Gastrocnemius medialis (tissue), 4 donors: ENCODE results near the gene PLCB1. TPM values are rescaled to one million over a fixed set of nuclear protein-coding genes. Genes with fewer than 3 reads are reported as not detected.

Source experiments
- ATAC-seq, 2 donors: fragments of 150-250 bp; one replicate each; pipeline ENCODE4 v1.9.1; 2016
- DNase-seq, 2 donors: peaks; one replicate each; pipeline ENCODE4 v3.0.0-alpha.2; 2019
- H3K27ac ChIP-seq, 4 donors: fragments of 200-600 bp; sonication (generic); 1 replicate in 1 of 4; 2 replicates in 3 of 4; pipeline ENCODE4 v1.5.1; 2016 to 2018; ENCODE audit warnings: mild to moderate bottlenecking in 2 of 4, moderate library complexity in 1 of 4
- H3K27me3 ChIP-seq, 3 donors: fragments of 200-600 bp; sonication (generic) in 2 of 3; 1 replicate in 1 of 3; 2 replicates in 2 of 3; pipeline versions ENCODE4 v1.5.1 to v1.6.0; 2016 to 2019; ENCODE audit warnings: mild to moderate bottlenecking in 1 of 3, moderate library complexity in 1 of 3
- H3K36me3 ChIP-seq, 2 donors: fragments of 200-600 bp; sonication (generic) in 1 of 2; one replicate each; pipeline ENCODE4 v1.5.1; 2017 to 2018
- H3K4me1 ChIP-seq, 2 donors: fragments of 200-600 bp; sonication (generic) in 1 of 2; one replicate each; pipeline ENCODE4 v1.5.1; 2016 to 2017; ENCODE audit warnings: mild to moderate bottlenecking in 2 of 2
- H3K4me3 ChIP-seq, 4 donors: fragments of 200-600 bp; sonication (generic) in 3 of 4; 1 replicate in 1 of 4; 2 replicates in 3 of 4; pipeline ENCODE4 v1.5.1; 2016 to 2019; ENCODE audit warnings: mild to moderate bottlenecking in 2 of 4
- H3K9me3 ChIP-seq, 3 donors: fragments of 200-600 bp; sonication (generic) in 2 of 3; 1 replicate in 1 of 3; 2 replicates in 2 of 3; pipeline ENCODE4 v1.5.1; 2016 to 2019
- POLR2A ChIP-seq, 2 donors: fragments of 450-650 bp; IDR thresholded peaks; one replicate each; pipeline ENCODE4 v1.6.1; 2017; ENCODE audit warnings: antibody characterized with exemption in 2 of 2, mild to moderate bottlenecking in 2 of 2, moderate library complexity in 2 of 2
- in situ Hi-C, 4 donors: fragments of 200-750 bp; cut with MboI; loops; one replicate each; pipeline versions ENCODE4 v1.15.0 to v1.8.0; 2017; ENCODE audit warnings: low sequenced_read_pairs in 4 of 4
- intact Hi-C: fragments of 100-400 bp; cut with DNase I; formaldehyde crosslinking; loops from one replicate; pipeline ENCODE4 v1.15.1; 2023; ENCODE audit warnings: low total_unique reads
- total RNA-seq, 4 donors: library from RNA; depleted of rRNA; stranded (reverse); fragments of >200 nt; gene quantifications; one replicate each; pipeline versions ENCODE4 v1.1.0 to v1.2.3, GENCODE V29; 2016
- TF ChIP-seq, protein P1 (sequence below), 5 experiments: fragments of 450-650 bp in 3 of 5; fragments of 200-600 bp in 2 of 5; sonication (generic) in 2 of 5; IDR thresholded peaks in 4 of 5; conservative IDR thresholded peaks in 1 of 5; 1 replicate in 4 of 5; 2 replicates in 1 of 5; pipeline ENCODE4 v1.5.1; 2016 to 2019; ENCODE audit warnings: antibody characterized with exemption in 5 of 5, mild to moderate bottlenecking in 3 of 5, moderate library complexity in 3 of 5

Gene PLCB1
- total RNA-seq, 4 donors from 2014 or later = 4.1 to 10.0 (median 7.6) TPM

DNA sequence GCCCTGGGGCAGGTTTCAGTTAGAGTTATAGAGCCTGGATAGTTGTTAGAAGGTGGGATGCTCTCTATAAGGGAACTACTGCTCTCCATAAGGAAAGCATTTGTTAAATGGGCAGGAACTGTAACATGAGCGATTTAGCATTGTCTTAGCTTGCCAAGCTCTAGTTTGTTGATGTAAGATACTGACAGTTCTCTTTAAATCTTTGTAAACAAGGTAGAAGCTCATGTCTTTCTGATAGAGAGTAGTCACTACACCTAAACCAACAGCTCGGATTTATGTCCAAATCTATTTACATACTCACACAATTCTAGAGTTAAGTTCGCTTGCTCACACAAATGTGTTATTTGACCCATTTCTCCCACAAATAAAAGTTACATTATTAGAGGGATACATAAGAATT is 87.3 kb downstream of the PLCB1 start:
- in situ Hi-C loops (no loop called here), intact Hi-C loops (no loop called here)
- no peak for DNase-seq
- ATAC-seq = no peak
- H3K36me3 ChIP-seq = no peaks in the 10 kb centered on the region
- TF ChIP-seq POLR2A (IDR thresholded peaks at IDR 0.05) = no peak
- TF ChIP-seq, protein P1, sequence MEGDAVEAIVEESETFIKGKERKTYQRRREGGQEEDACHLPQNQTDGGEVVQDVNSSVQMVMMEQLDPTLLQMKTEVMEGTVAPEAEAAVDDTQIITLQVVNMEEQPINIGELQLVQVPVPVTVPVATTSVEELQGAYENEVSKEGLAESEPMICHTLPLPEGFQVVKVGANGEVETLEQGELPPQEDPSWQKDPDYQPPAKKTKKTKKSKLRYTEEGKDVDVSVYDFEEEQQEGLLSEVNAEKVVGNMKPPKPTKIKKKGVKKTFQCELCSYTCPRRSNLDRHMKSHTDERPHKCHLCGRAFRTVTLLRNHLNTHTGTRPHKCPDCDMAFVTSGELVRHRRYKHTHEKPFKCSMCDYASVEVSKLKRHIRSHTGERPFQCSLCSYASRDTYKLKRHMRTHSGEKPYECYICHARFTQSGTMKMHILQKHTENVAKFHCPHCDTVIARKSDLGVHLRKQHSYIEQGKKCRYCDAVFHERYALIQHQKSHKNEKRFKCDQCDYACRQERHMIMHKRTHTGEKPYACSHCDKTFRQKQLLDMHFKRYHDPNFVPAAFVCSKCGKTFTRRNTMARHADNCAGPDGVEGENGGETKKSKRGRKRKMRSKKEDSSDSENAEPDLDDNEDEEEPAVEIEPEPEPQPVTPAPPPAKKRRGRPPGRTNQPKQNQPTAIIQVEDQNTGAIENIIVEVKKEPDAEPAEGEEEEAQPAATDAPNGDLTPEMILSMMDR (IDR thresholded peaks at IDR 0.05 in 4 of 5, conservative IDR thresholded peaks at IDR 0.05 in 1 of 5) = no peak
- no peaks in the 10 kb centered on the region for H3K27me3 ChIP-seq
- peaks cover 0 to 31% of the 10 kb centered on the region in 2 donors for H3K4me1 ChIP-seq
- H3K4me3 ChIP-seq = no peak overlapping the region
- no peaks in the 10 kb centered on the region for H3K9me3 ChIP-seq
- no peak overlapping the region for H3K27ac ChIP-seq

DNA sequence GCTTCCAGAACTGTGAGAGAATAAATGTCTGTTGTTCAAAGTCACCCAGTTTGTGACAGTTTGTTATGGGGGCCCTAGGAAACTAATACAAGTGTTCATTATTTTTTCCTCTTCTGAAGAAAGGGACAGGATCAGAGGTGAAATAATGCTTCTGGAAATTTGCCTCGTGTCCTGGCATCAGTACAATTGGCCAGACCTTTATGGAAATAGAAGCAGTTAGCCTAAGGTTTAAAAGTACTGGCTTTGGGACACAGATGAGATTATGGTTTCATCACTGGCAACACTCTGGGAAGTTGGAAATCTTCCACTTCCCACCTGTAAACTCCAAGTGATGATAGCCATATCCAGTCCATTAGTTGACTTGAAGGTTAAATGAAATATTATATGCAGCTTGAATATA is 88.7 kb downstream of the PLCB1 start:
- DNase-seq (no peak), ATAC-seq (no peak)
- Histone ChIP-seq H3K4me3 (no peak overlapping the region), H3K9me3 (no peaks in the 10 kb centered on the region), H3K27ac (no peak overlapping the region), H3K4me1 (peaks cover 0 to 29% of the 10 kb centered on the region in 2 donors), H3K36me3 (no peaks in the 10 kb centered on the region), H3K27me3 (no peaks in the 10 kb centered on the region)
- in situ Hi-C loops (no loop called here), intact Hi-C loops (no loop called here)
- TF ChIP-seq, protein P1 (IDR thresholded peaks at IDR 0.05 in 4 of 5, conservative IDR thresholded peaks at IDR 0.05 in 1 of 5) = no peak
- no peak for TF ChIP-seq POLR2A (IDR thresholded peaks at IDR 0.05)

DNA sequence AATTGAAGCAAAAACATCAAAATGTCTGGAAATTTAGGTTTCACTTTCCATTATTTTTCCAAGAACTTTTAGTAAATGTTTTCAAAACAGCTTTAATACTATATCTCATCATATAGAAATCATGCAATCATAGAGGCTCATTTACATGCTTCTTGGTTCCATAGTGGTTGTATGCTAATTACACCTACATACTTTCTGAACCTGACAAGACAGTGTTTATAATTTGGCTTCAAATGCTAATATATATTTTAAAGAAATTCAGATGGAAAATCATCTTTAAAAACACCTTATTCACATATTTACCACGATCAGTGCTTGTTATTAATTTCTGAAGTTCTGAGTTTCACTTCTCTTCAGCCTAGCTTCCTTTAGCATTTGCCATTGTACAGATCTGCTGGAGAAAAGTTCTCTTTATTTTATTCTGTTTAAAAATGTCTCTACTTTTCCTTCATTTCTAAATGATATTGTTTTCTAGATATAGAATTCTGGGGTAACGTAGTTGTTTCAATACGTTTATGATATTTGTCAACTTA is 89.9 kb downstream of the PLCB1 start:
- in situ Hi-C loops (no loop called here), intact Hi-C loops (no loop called here)
- no peak for TF ChIP-seq POLR2A (IDR thresholded peaks at IDR 0.05)
- TF ChIP-seq, protein P1 (IDR thresholded peaks at IDR 0.05 in 4 of 5, conservative IDR thresholded peaks at IDR 0.05 in 1 of 5) = no peak
- ATAC-seq (no peak), DNase-seq (no peak)
- Histone ChIP-seq H3K9me3 (no peaks in the 10 kb centered on the region), H3K27ac (no peak overlapping the region), H3K36me3 (no peaks in the 10 kb centered on the region), H3K27me3 (no peaks in the 10 kb centered on the region), H3K4me3 (no peak overlapping the region), H3K4me1 (peaks cover 0 to 29% of the 10 kb centered on the region in 2 donors)

DNA sequence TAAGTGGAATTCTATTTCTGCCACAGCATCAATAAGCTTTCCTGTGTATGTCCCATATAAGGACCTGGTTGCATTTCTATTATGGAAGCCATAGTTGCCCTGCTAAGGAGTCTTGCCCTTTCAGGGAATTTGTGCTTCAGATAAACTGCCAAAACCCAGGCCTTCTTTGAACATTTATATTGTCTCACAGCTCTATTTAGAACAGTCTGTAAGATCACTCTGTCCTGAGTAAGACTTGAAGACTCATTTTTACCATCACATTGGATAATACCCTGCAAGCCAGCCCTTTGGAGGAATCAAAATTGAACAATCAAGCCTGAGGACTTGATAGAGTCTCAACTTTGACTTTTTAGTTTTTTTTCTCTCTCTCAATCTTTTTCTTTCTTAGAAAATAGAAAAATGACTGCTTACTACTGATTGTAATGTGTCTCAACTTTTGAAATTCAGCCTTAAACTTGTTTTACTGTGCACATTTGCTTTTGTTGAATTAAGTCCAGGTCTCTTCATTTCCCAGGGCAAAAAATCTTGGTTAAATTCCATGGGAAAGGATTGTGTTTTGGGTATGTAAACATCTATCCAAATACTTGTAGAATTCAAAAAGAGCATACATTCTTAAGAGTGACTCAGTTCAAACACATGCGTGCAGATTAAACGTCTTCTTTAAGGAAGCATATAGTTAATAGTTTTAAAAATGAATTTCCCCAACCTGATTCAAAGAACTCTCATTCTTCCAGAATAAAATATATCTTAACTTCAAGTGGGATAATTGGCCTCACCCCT is 91.2 kb downstream of the PLCB1 start:
- TF ChIP-seq, protein P1 (IDR thresholded peaks at IDR 0.05 in 4 of 5, conservative IDR thresholded peaks at IDR 0.05 in 1 of 5) = no peak
- TF ChIP-seq POLR2A (IDR thresholded peaks at IDR 0.05) = no peak
- no peak for DNase-seq
- H3K27ac ChIP-seq = no peak overlapping the region
- intact Hi-C loops (no loop called here), in situ Hi-C loops (no loop called here)
- H3K4me1 ChIP-seq = peaks cover 0 to 34% of the 10 kb centered on the region in 2 donors
- no peaks in the 10 kb centered on the region for H3K9me3 ChIP-seq
- no peak overlapping the region for H3K4me3 ChIP-seq
- no peaks in the 10 kb centered on the region for H3K27me3 ChIP-seq
- ATAC-seq = no peak
- no peaks in the 10 kb centered on the region for H3K36me3 ChIP-seq
